Activated CD8-positive, alpha-beta memory T cell treated with anti-CD3 and anti-CD28 coated beads, Interleukin-2, amount 50 U/mL, for 1 hour (primary cell): Measurements from ENCODE around the gene LARP4B.

ENCODE experiments used
- DNase-seq: peaks from one replicate; pipeline ENCODE4 v3.0.0-alpha.2; 2020; ENCODE audit errors: extremely low read depth

The LARP4B gene

DNA sequence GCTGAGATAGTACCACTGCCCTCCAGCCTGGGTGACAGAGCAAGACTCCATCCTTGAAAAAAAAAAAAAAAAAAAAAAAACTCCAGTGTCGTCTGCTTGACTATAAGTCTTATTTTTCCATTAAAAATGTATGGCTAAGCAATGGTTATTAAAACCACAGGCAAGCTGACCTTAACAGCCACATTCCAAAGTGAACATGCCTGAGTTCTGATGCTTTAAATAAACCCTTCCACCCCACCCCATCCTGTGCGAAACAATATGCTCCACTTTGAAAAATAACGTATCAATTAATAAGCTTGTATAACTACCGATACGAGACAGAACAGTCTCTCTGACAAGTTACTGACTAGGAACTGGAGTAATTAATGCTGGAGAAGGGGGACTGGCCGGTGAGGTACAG is 63.7 kb downstream of the LARP4B start:
- DNase-seq = no peak

DNA sequence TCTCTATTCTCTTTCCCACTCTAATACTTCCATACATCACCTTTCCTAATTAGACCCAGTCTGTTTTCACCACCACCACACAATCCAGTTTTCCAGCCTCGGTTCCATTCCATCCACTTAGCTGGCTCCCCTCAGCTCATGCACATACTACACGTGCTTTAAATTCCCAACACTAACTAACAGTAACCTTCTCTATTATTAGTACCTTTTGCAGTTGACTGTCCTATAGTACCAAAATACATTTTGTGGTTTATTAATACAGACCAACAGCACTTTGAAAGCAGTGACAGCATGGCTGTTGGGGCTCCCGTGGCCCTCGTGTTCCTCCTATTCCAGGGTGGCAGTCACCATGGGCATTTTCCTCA is 64.9 kb downstream of the LARP4B start:
- no peak for DNase-seq

DNA sequence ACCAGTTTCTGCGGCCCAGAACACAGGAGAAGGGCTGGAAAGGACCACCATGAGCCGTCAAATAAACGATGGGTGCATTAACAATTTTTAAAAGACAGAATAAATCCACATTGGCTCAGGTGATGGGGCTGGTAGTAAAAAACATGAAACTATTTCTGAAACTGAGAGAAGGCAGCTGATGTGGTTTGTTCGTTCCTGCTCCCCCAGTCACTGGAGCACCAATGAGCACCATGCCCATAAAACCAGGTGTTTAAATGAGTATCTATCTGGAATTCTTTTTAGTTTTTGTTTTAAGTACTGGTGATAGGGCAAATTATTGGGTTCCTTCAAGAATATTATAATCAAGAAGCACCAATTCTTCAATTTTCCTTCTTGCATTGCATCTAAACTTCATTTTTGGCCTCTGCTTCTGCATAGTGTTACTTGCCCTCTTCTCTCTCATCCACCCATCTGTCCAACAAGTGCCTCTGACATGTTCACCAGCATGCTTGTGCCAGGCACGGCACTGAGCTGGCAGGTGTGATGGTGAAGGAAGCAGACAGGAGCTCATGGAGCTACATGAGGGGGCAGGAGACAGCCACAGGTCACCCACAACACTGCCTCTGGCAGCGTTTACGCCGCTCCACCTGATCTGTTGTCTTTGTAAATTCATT is 65.5 kb downstream of the LARP4B start:
- DNase-seq = no peak

DNA sequence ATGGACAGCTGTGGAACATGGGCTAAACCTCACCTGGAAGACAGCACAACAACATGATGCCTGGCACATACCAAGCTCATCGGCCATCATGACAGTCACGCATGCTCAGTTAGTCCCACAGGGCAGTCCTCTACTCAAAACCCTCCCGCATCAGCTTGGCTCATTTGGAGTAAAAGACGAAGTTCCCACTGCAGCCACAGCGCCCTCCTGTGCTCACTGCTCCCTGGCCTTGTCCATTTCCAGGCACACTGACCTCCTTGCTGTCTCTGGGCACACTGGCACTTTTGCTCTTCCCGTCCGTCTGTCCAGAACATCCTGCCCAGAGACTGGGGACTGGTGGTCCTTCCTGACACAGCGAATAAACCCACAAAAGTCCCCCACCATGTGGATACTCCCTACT is 66.2 kb downstream of the LARP4B start:
- no peak for DNase-seq

DNA sequence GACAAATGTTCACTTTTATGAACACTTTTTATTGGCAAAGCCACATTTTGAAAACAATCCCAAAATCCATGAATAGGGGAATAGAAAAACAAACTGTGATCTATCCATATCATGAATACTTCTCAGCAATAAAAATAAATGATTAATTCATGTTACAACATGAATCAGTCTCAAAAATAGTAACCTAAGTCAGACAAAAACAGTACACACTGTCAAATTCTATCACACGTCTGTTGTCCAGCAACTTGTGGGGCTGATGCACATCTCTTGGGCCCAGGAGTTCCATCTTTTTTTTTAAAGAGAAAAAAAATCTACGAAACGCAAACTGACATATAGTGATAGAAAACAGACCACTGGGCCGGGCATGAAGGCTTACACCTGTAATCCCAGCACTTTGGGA is 71.0 kb downstream of the LARP4B start:
- DNase-seq = no peak

DNA sequence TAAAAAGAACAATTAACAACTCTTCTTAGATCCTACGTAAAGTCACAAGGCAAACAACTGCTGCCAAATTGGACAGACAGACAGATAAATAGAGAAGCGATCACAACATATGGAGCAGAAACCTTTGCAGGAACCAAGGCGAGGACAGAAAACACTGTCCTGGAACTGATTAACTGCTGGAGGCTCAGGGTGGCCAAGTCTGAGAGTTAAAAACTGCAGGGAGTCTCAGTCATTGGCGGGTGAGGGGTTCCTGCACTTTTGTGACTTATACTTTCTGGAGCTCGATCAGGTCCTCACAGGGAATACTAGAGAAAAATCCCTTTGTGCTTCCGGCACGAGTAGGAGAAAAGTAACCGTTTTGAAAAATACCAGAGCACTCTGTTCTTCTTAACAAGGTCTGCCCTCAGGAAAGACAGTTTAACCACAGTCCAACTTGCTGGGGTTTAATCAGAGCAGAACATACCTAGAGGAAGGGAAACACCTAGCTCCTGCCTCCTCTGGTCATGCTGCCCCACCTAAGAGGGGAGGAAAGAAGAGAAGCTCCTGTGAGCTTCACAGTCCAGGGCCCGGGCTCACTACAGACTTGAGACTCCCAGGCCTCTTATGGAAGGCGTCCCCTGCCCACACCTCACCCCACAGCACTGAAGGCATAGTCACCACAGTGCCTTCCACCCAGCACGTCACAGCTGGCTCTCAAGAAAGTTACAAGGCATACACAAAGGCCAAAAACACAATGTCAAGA is 74.9 kb downstream of the LARP4B start:
- no peak for DNase-seq

DNA sequence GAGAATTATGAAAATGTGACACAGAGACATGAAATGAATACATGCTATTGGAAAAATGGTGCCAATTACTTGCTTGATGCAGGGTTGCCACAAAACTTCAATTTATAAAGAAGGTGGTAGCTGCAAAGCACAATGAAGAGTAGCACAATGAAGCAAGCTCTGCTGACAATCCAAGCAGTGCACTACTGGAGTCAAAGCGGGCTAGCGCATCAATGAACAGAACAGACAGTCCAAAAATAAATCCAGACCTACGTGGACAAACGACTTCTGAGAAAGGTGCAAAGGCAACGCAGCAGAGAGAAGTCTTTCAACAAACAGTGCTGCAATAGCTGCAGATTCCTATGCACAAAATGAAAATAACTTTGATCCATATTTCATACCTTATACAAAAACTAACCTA is 75.8 kb downstream of the LARP4B start:
- no peak for DNase-seq

DNA sequence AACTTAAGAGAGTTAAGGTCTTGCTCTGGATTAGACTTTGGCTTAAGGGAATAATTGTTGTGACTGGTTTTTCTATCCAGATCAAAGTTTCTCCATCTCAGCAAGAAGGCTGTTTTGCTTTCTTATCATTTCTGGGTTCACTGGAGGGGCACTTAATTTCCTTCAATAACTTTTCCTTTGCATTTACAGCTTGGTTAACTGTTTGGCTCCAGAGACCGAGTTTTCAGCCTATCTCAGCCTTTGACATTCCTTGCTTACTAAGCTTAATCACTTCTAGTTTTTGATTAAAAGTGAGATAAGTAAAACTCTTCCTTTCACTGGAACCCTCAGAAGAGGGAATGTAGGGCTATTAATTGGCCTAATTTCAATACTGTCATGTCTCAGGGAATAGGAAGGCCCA is 76.4 kb downstream of the LARP4B start:
- DNase-seq = no peak

DNA sequence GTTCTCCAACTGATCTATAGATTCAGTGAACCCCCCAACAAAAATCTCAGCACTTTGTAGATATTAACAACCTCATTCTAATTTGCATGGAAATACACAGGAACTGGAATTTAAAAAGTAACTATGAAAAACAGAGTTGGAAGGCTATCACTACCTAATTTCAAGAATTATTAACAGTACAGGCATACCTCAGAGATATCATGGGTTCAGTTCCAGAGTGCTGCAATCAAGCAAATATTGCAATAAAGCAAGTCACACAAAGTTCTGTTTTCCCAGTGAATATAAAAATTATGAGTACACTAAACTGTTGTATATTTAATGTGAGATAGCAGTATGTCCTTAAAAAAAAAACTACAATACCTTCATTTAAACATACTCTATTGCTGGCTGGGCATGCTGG is 78.5 kb downstream of the LARP4B start:
- no peak for DNase-seq

DNA sequence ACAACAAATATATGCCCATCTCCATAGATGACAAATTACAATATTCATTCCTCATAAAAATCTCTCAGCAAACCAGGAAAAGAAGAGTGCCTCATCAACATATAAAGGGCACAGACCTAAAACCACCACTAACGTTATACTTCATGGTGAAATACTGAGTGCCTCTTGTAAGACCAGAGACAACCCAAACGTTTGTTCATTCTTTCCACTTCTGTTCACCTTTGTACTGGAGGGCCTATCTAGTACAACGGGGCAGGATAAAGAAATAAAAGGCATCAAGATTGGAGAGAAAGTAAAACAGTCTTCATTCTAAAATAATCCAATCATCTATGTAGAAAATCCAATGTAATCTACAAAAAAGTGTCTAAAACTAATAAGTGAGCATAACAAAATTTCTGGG is 79.1 kb downstream of the LARP4B start:
- DNase-seq = no peak

DNA sequence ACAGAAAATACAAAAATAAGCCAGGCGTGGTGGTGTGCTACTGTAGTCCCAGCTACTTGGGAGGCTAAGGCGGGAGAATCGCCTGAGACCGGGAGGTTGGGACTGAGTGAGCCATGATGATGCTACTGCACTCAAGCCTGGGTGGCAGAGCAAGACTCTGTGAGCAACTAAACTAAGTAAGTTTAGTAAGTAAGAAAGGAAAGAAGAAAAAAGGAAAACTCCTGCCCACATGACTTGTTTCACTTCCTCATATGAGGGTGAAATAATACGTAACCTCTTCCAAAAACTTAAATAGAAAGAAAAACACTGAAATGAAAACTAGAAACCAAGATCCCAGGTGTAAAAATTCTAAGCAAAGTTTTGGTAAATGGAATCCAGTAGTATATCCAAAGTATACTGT is 79.6 kb downstream of the LARP4B start:
- no peak for DNase-seq

DNA sequence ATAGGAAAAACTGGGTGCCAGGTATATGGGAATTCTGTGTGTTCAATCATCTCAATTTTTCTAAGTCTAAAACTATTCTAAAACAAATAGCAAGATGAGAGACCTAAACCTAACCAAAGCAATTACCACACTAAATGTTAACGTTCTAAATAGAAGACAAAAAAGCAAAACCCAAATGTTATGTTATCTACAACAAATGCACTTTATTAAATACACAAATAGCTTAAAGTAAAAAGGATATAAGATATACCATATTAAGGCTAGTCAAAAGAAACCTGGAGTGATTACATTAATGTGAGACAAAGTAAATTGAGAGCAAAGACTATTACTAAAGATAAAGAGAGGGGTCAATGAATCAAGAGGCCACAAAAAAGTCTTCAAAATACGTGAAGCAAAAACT is 81.4 kb downstream of the LARP4B start:
- no peak for DNase-seq

DNA sequence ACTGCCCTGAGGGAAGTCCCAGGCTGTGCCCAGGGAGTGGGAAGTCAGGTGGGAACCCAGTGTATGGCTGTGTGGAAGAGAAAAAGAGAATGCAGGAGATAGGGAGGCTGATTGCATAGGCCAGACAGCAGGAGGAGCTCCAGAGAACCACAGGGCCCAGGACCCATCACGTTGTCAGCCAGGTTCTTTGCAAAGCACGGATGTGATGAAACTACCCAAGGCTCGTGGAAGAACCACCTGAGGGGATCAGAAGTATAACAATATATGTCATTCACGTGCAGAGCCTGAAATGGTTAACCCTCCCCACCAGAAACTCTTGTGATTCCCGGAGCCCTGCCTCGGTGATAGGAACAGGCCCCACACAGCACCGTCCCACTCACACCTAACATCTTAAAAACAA is 83.6 kb downstream of the LARP4B start:
- DNase-seq = no peak

DNA sequence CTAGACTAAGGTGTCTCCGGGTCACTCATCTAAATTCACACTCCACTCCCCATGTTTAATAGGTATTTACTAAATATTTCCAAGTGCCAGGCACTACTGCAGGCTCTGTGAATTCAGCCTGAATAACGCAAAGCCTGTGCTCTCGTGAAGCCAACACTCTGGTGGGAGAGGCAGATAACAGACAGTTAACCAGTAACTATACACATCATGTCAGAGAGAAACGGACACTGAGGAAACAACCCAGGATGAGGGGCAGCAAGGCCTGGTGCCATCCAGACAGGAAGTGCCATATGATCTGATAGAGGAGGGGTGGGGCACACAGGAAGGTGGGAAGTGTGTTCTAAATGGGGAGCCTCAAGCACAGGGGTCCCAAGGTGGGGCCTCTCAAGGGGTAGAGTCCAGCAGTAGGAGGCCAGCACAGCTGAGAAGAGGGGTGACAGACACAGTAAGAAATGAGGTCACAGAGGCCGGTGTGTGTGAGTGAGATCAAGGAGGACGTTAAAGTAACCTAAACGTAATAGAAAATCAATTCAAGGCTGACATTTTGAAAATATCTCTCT is 85.3 kb downstream of the LARP4B start:
- no peak for DNase-seq

DNA sequence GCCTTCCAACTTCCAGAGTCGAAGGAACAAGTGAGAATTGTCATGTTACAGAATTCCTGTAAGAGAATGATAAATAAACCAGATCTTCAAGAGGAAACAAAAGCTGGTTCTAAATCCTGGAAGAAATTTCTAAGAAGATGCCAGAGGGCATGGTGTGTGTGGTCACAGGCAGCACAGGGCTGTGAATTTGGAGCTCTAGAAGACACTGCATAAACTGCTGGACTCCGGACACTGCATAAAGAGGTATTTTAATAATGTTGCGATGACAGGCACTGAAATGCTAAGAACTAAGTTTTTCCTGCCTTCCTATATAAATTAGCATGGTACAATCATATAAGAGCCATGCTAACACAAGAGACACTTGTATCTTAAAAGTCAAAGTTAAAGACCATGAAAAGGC is 86.0 kb downstream of the LARP4B start:
- DNase-seq = no peak

DNA sequence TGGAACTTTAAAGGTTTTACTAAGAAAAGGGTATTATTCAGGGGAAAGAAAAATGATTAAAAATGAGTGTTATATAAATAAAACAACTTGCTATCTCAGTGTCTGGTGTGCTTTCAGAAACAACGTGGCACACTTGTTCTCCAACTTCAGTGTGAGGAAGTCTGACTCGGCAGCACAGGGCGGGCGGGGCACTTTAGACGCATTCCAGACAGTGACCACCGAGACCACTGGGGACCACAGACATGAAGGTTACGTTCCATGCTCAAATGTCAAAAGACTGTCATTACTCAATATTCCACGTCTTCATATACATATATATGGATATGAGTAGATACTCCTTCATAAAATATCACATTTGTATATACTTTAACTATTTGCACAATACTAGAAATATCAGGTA is 87.0 kb downstream of the LARP4B start:
- DNase-seq = no peak

DNA sequence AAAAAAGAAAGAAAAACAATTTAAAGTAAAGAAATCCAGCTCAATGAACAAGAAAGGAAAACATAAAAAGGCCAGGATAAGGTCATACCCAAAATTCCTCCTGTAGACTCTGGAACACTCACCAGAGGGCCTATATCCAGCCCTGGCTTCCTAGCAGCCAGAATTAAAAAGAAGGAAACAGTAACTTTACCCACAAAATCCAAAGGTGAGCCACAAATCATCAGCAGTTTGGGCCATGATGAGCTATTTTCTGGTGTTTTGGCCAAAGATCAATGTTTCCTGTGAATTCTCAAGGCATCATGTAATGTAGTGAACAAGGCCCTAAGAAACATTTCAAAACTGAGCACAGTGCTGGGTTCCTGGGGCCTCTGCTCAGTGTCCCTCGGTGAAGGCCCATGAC is 87.8 kb downstream of the LARP4B start:
- no peak for DNase-seq

DNA sequence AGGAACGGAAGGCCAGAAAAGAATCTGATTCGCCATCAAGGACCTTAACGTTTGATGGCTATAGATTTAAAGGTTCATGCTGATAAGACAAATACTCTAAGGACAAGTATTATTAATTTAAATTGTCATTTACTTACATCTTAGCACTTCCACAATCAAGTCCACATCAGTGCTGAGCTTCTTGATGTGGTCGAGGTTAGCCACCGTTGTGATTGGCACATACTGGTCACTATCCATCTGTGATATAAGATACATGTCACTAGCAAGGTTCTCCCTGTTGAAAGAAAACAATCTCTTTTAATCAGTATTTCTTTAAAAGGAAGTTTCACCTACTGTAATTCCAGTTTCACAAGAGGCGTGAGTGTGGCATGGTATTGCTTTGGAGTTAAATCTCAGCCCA is 88.7 kb downstream of the LARP4B start:
- DNase-seq = no peak

DNA sequence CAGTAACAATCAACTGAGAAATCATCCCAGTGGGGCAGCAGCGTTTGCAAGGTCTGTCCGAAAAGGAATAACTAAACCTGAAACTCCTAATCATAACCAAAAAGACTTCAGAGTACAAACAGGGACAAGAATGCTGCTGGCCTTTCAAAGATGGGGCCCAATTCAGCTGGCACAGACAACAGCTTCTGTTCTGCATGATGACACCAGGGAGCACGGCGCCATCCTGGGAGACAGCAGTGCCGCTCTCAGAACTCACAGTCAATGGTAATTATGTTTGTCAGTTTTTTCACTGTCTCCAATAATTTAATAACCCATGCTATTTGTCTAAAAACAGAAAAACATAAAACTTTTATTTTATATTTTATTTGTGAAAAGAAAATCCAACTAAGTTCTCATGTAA is 90.0 kb downstream of the LARP4B start:
- no peak for DNase-seq

DNA sequence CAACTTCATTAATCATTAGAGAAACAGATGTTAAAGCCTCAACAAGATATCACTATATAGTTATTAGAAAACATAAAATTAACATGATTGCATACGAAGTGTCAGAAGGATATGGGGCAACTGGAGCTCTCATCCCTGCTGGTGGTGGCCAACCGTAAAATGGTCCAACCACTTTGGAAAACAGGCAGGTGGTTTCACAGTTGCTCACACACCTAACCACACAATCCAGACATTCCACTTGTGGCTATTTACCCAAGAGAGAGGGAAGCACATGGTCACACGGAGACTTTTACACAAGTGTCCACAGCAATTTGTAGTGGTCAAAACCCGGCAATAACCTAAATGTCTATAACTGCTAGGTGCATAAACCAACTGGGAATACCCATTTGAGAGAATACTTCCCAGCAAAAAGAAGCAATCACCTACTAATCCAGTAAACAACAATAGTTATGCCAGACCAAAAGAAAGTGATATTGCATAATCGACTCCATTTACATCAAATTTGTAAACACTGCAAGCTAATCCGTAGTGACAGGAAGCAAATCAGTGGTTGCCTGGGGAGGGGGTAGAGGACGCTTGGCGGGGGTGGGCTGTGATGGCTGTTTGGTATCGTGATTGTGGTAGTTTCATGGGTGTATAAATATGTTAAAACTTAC is 91.8 kb downstream of the LARP4B start:
- no peak for DNase-seq

DNA sequence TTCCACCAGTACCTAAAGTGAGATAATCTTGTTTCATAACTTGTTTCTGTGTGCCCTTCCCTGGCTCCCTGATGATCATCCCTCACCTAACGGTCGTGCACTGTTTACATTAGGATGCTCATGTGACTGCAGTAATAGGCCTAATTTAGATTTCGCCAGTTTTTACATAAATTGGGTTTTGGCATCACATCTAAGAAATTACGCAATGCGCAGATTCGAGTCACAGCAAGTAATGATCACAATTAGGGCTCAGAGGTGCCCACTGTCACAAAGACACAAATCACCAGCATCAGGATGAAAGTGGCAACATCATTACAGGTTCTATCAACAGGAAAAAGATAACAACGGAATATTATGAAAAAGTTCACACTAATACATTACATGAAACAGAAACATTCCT is 94.7 kb downstream of the LARP4B start:
- no peak for DNase-seq

DNA sequence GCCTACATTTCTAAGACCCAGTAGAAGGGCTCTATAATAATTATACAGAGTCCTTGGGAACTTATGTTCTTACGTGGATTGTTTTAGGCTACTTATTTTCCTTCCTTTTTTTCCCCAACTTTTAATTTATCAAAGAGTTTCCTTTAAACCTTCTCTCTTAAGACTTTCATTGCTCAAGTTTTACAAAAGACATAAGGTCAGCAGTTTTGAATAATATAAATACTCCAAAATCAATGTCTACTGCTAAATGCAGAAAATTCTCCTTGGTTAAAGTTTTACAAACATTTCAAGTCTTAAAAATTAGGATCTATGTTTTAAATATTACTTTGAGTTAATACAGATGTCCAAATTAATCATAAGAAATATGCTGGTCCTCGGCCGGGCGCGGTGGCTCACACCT is 97.0 kb downstream of the LARP4B start:
- no peak for DNase-seq

DNA sequence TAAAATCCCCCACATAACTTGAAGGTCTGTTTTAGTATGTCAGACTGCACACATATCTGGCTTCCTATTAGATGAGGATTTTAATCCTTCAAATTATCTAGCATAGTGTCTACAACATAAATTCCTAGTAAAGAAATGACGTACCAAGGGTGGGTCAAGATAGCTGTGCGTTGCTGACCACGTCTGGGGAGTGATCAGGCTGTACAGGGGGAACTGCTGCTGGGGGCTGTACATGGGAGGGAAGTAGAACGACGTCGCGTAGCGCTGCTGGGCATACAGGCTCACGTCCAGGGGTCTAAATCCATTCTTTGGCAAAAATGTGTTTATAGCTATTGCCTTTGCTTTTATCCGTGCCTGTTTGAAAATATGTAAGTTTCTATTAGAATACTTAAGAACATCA is 102.3 kb downstream of the LARP4B start:
- no peak for DNase-seq
